OCI-LY3 (cell line): Measurements from ENCODE around the gene HAGHL.

Experiments
- H2AFZ ChIP-seq: fragments of 200-600, 300-600 bp; shearing (Covaris generic); 2 replicates; pipeline ENCODE4 v1.6.0; 2014; ENCODE audit warnings: antibody characterized with exemption, low read depth, low read length
- H3K27ac ChIP-seq: fragments of 200-600, 300-600 bp; sonication (generic); 2 replicates; pipeline ENCODE4 v1.5.1; 2014; ENCODE audit warnings: mild to moderate bottlenecking, low read length, moderate library complexity, mixed read lengths
- H3K27me3 ChIP-seq: fragments of 200-600, 300-600 bp; sonication (generic); 2 replicates; pipeline ENCODE4 v1.6.1; 2014; ENCODE audit warnings: low read depth, low read length, mixed read lengths
- H3K36me3 ChIP-seq: fragments of 200-600, 300-600 bp; sonication (generic); replicated peaks from 2 replicates; pipeline ENCODE3; 2014; ENCODE audit warnings: low read depth, low read length, mixed read lengths
- H3K4me1 ChIP-seq: fragments of 300-600, 200-600 bp; sonication (generic); 2 replicates; pipeline ENCODE4 v1.6.1; 2014; ENCODE audit warnings: low read length, mixed read lengths
- H3K4me2 ChIP-seq: fragments of 200-600, 300-600 bp; sonication (generic); 2 replicates; pipeline ENCODE4 v1.6.1; 2014; ENCODE audit warnings: low read length, mixed read lengths
- H3K4me3 ChIP-seq: fragments of 300-600, 200-600 bp; sonication (generic); 2 replicates; pipeline ENCODE4 v1.5.1; 2014; ENCODE audit warnings: antibody characterized with exemption, mild to moderate bottlenecking, low read length, moderate library complexity
- H3K79me2 ChIP-seq: fragments of 300-600, 200-600 bp; shearing (Covaris generic); 2 replicates; pipeline ENCODE4 v1.6.1; 2014; ENCODE audit warnings: mild to moderate bottlenecking, low read length, mixed read lengths
- H3K9ac ChIP-seq: fragments of 300-600, 200-600 bp; shearing (Covaris generic); 2 replicates; pipeline ENCODE4 v1.6.0; 2014; ENCODE audit warnings: mild to moderate bottlenecking, low read length, moderate library complexity
- H3K9me3 ChIP-seq: fragments of 200-600, 300-600 bp; shearing (Covaris generic); 2 replicates; pipeline ENCODE4 v1.6.1; 2014; ENCODE audit warnings: low read length, mixed read lengths; ENCODE audit not compliant: insufficient read depth
- H4K20me1 ChIP-seq: fragments of 200-600, 300-600 bp; sonication (generic); 2 replicates; pipeline ENCODE4 v1.6.1; 2016; ENCODE audit warnings: low read length, mixed read lengths; ENCODE audit not compliant: insufficient read depth
- CTCF ChIP-seq: fragments of 200-600, 300-600 bp; sonication (generic); IDR thresholded peaks from 2 replicates; pipeline ENCODE4 v1.5.1; 2014; ENCODE audit warnings: antibody characterized with exemption, low read length, low read depth
- EZH2phosphoT487 ChIP-seq: fragments of 200-600 bp; shearing (Covaris generic); IDR thresholded peaks from 2 replicates; pipeline ENCODE4 v1.6.1; 2018; ENCODE audit warnings: antibody characterized with exemption, mixed run types, low read depth

HAGHL gene

GRCh38 chr16:714079-714478, 12.8 kb upstream of the HAGHL start:
- Histone ChIP-seq H4K20me1 (no peaks in the 10 kb centered on the region), H3K9ac (no peak overlapping the region), H3K79me2 (no peaks in the 10 kb centered on the region), H3K4me3 (no peak overlapping the region), H3K27me3 (peaks cover 18% of the 10 kb centered on the region), H3K9me3 (no peaks in the 10 kb centered on the region), H3K36me3 (no peaks in the 10 kb centered on the region), H3K4me1 (peaks cover 1% of the 10 kb centered on the region; the same call in 1 of the 2 replicates), H2AFZ (no peak overlapping the region), H3K4me2 (no peak overlapping the region), H3K27ac (no peak overlapping the region)
- no peak for TF ChIP-seq EZH2phosphoT487
- no peak for TF ChIP-seq CTCF

GRCh38 chr16:714558-715476, 12.1 kb upstream of the HAGHL start, which contains the start of gene METRN:
Gene METRN (plus strand): TSS chr16:715118. CDS start chr16:715290, 172 bp downstream.
- no peaks in the 10 kb centered on the region for H4K20me1 ChIP-seq
- TF ChIP-seq EZH2phosphoT487 (no peak), CTCF (no peak)
- no peak within 1 kb of the TSS for H3K27ac ChIP-seq
- H3K79me2 ChIP-seq, result no peaks in the 10 kb centered on the region
- H3K4me1 ChIP-seq, result peaks cover 6% of the 10 kb centered on the region; the same call in 1 of the 2 replicates
- no peaks in the 10 kb centered on the region for H3K9me3 ChIP-seq
- H3K4me2 ChIP-seq, result no peak within 1 kb of the TSS
- no peaks in the 10 kb centered on the region for H3K36me3 ChIP-seq
- H3K27me3 ChIP-seq, result peaks cover 12% of the 10 kb centered on the region
- no peak within 1 kb of the TSS for H3K4me3 ChIP-seq
- no peak within 1 kb of the TSS for H3K9ac ChIP-seq
- H2AFZ ChIP-seq, result no peak within 1 kb of the TSS

- TF ChIP-seq EZH2phosphoT487 (no peak), CTCF (no peak)
- no peaks in the 10 kb centered on the region for H4K20me1 ChIP-seq
- peaks cover 10% of the 10 kb centered on the region; the same call in 1 of the 2 replicates for H3K4me1 ChIP-seq
- H3K9ac ChIP-seq, result no peak overlapping the region
- H3K4me2 ChIP-seq, result no peak overlapping the region
- H3K79me2 ChIP-seq, result no peaks in the 10 kb centered on the region
- H3K4me3 ChIP-seq, result no peak overlapping the region
- H3K27me3 ChIP-seq, result peaks cover 4% of the 10 kb centered on the region; the same call in 1 of the 2 replicates
- H3K36me3 ChIP-seq, result no peaks in the 10 kb centered on the region
- H3K27ac ChIP-seq, result no peak overlapping the region
- H3K9me3 ChIP-seq, result no peaks in the 10 kb centered on the region
- no peak overlapping the region for H2AFZ ChIP-seq
Observed at GRCh38 chr16:715477-716199, 11.3 kb upstream of the HAGHL start.

GRCh38 chr16:716200-716568, 10.7 kb upstream of the HAGHL start:
- no peak overlapping the region for H3K4me2 ChIP-seq

More at GRCh38 chr16:716200-716568, 10.7 kb upstream of the HAGHL start:
- Histone ChIP-seq H2AFZ (no peak overlapping the region), H3K36me3 (no peaks in the 10 kb centered on the region), H3K9ac (no peak overlapping the region), H3K4me3 (no peak overlapping the region), H3K27me3 (no peaks in the 10 kb centered on the region; the same call in 1 of the 2 replicates), H3K9me3 (no peaks in the 10 kb centered on the region), H4K20me1 (no peaks in the 10 kb centered on the region), H3K27ac (no peak overlapping the region), H3K79me2 (no peaks in the 10 kb centered on the region), H3K4me1 (peaks cover 10% of the 10 kb centered on the region; the same call in 1 of the 2 replicates)
- no peak for TF ChIP-seq CTCF
- TF ChIP-seq EZH2phosphoT487, result no peak
